HepG2 (cell line): ENCODE measurements around the gene STK32B. TPM values are rescaled to one million over a fixed set of nuclear protein-coding genes. Genes with fewer than 3 reads are reported as not detected.

Experiments used
- ATAC-seq: fragments of 200-7000 bp; cut with Tn5 transposase; 3 replicates; pipeline ENCODE4 v1.9.1; 2020; ENCODE audit warnings: mild to moderate bottlenecking, moderate library complexity
- BruUV-seq: library from RNA; stranded (reverse); fragments of 400-500 nt; replicated peaks from 2 replicates; lab custom pipeline; 2021; lab: Mats Ljungman, UMichigan
- CTCF ChIA-PET: fragments of 300-600 bp; formaldehyde crosslinking; extraction: SDS; loops from one replicate; lab custom pipeline; 2021; ENCODE audit warnings: low total read pairs, inconsistent platforms, low intra/inter-chr PET ratio; lab: Yijun Ruan, JAX
- POLR2A ChIA-PET: fragments of 350-600 bp; sonication (Branson Sonifier 250); formaldehyde crosslinking; loops from one replicate; lab custom pipeline; 2020; ENCODE audit warnings: antibody characterized with exemption, inconsistent platforms; lab: Yijun Ruan, JAX
- DNase-seq: peaks from one replicate; pipeline ENCODE4 v3.0.0-alpha.2; 2015; ENCODE audit warnings: low spot score
- FAIRE-seq: peaks from 3 replicates; lab custom pipeline; 2011; peaks lifted over from hg19 to GRCh38; lab: Jason Lieb, UNC
- H2AFZ ChIP-seq: one replicate; pipeline ENCODE4 v1.6.1; 2011; ENCODE audit warnings: low read length, inconsistent platforms
- H3K27ac ChIP-seq: fragments of 300-600 bp; 3 replicates; pipeline ENCODE4 v1.8.0; 2011; ENCODE audit warnings: mixed run types, mild to moderate bottlenecking, mixed read lengths, low read length, inconsistent platforms; ENCODE audit not compliant: insufficient read depth; ENCODE audit errors: extremely low read length
- H3K27me3 ChIP-seq, 2 experiments: fragments of 200-600 bp in 1 of 2; 2 replicates in 1 of 2; 3 replicates in 1 of 2; pipeline versions ENCODE4 v1.6.0 to v1.8.0; 2011; ENCODE audit warnings: low read length in 2 of 2, mild to moderate bottlenecking in 2 of 2, moderate library complexity in 2 of 2, inconsistent platforms in 1 of 2; ENCODE audit not compliant: insufficient read depth in 2 of 2, control insufficient read depth in 1 of 2
- H3K36me3 ChIP-seq, 2 experiments: fragments of 200-600 bp in 1 of 2; replicated peaks in 1 of 2; 2 replicates in 1 of 2; 3 replicates in 1 of 2; pipeline versions ENCODE4 v1.5.1 to v1.8.0; 2011; ENCODE audit warnings: low read length in 2 of 2, inconsistent platforms in 1 of 2; ENCODE audit not compliant: insufficient read depth in 2 of 2, control insufficient read depth in 1 of 2
- H3K4me1 ChIP-seq: 2 replicates; pipeline ENCODE4 v1.5.1; 2012; ENCODE audit warnings: low read length, inconsistent platforms; ENCODE audit not compliant: insufficient read depth
- H3K4me2 ChIP-seq: 2 replicates; pipeline ENCODE4 v1.6.0; 2011; ENCODE audit warnings: low read depth, low read length, inconsistent platforms
- H3K4me3 ChIP-seq, 3 experiments: fragments of 200-600 bp in 1 of 3; sonication (generic), shearing (Covaris generic) in 1 of 3; replicated peaks in 1 of 3; 2 replicates each; pipeline ENCODE4 v1.5.1; 2011 to 2016; ENCODE audit warnings: low read length in 3 of 3, inconsistent platforms in 2 of 3, low read depth in 2 of 3, mild to moderate bottlenecking in 2 of 3, control low read depth in 1 of 3, mixed read lengths in 1 of 3; ENCODE audit not compliant: insufficient read depth in 1 of 3
- H3K79me2 ChIP-seq: one replicate; pipeline ENCODE4 v1.6.1; 2011; ENCODE audit warnings: low read length, inconsistent platforms; ENCODE audit not compliant: insufficient read depth
- H3K9ac ChIP-seq: 2 replicates; pipeline ENCODE4 v1.6.0; 2011; ENCODE audit warnings: mild to moderate bottlenecking, low read depth, low read length, inconsistent platforms; ENCODE audit not compliant: insufficient read depth
- H3K9me3 ChIP-seq: 2 replicates; pipeline ENCODE4 v1.5.1; 2012; ENCODE audit warnings: mild to moderate bottlenecking, low read length
- H4K20me1 ChIP-seq: 2 replicates; pipeline ENCODE4 v1.6.0; 2011; ENCODE audit warnings: inconsistent platforms, mild to moderate bottlenecking, low read length, moderate library complexity; ENCODE audit not compliant: insufficient read depth
- BORCS8-MEF2B ChIP-seq: sonication (generic); formaldehyde crosslinking; IDR thresholded peaks from 2 replicates; pipeline ENCODE4 v1.8.0; 2022; ENCODE audit warnings: mild to moderate bottlenecking, missing genetic modification reagents
- CBFB ChIP-seq: sonication (generic); formaldehyde crosslinking; IDR thresholded peaks from 2 replicates; pipeline ENCODE4 v1.4.0; 2020; ENCODE audit warnings: missing genetic modification reagents
- EED ChIP-seq: sonication (generic); formaldehyde crosslinking; IDR thresholded peaks from 2 replicates; pipeline ENCODE4 v1.5.0; 2020; ENCODE audit warnings: mild to moderate bottlenecking, missing genetic modification reagents
- FOXK2 ChIP-seq: fragments of 450-650 bp; IDR thresholded peaks from 2 replicates; pipeline ENCODE4 v1.6.1; 2016
- GPBP1L1 ChIP-seq: sonication (generic); formaldehyde crosslinking; IDR thresholded peaks from 2 replicates; pipeline ENCODE4 v1.5.0; 2020; ENCODE audit warnings: mild to moderate bottlenecking, missing genetic modification reagents
- SAP130 ChIP-seq: IDR thresholded peaks from 2 replicates; pipeline ENCODE4 v1.6.1; 2016; ENCODE audit warnings: low read depth
- SMAD9 ChIP-seq: sonication (generic); formaldehyde crosslinking; IDR thresholded peaks from 2 replicates; pipeline ENCODE4 v1.5.1; 2020; ENCODE audit warnings: mild to moderate bottlenecking, missing genetic modification reagents
- ZNF121 ChIP-seq: sonication (generic); formaldehyde crosslinking; IDR thresholded peaks from 2 replicates; pipeline ENCODE4 v1.5.0; 2020; ENCODE audit warnings: mild to moderate bottlenecking, missing genetic modification reagents
- ZNF343 ChIP-seq: sonication (generic); formaldehyde crosslinking; IDR thresholded peaks from 2 replicates; pipeline ENCODE4 v1.4.0; 2020; ENCODE audit warnings: mild to moderate bottlenecking, missing genetic modification reagents
- ZNF737 ChIP-seq: sonication (generic); formaldehyde crosslinking; IDR thresholded peaks from 2 replicates; pipeline ENCODE4 v1.5.0; 2020; ENCODE audit warnings: missing genetic modification reagents, mild to moderate bottlenecking, borderline replicate concordance
- ZNF749 ChIP-seq: sonication (generic); formaldehyde crosslinking; IDR thresholded peaks from 2 replicates; pipeline ENCODE4 v1.8.0; 2022; ENCODE audit warnings: mild to moderate bottlenecking, missing genetic modification reagents, moderate library complexity, borderline replicate concordance
- ZNF891 ChIP-seq: sonication (generic); formaldehyde crosslinking; IDR thresholded peaks from 2 replicates; pipeline ENCODE4 v1.5.0; 2020; ENCODE audit warnings: mild to moderate bottlenecking, missing genetic modification reagents
- WGBS: methylation state at CpG from one replicate; pipeline ENCODE4 v1.1.6; 2017; ENCODE audit warnings: low lambda C conversion rate; 5-methylcytosine and 5-hydroxymethylcytosine counted together
- in situ Hi-C: cut with HindIII; loops from 2 replicates; pipeline ENCODE4 v1.10.0; 2017; ENCODE audit warnings: low pct_unique_long_range_greater_than_20kb; ENCODE audit not compliant: extremely low pct_ligation_motif_present
- intact Hi-C: fragments of 100-400 bp; cut with micrococcal nuclease; formaldehyde crosslinking; loops from one replicate; pipeline ENCODE4 v1.10.0; 2022; ENCODE audit not compliant: unreplicated experiment
- polyA plus RNA-seq, 8 experiments: library from polyadenylated mRNA; depleted of rRNA in 3 of 8; stranded (reverse) in 7 of 8; unstranded in 1 of 8; fragments of >200 nt; fragmentation: Illumina TruSeq in 4 of 8; extraction: Trizol in 4 of 8; gene quantifications; 2 replicates each; pipeline versions ENCODE4 v1.2.1 to v1.2.3, GENCODE V29; 2011 to 2016; ENCODE audit warnings: low read depth in 4 of 8, missing spikeins in 1 of 8, mixed read lengths in 1 of 8; ENCODE audit not compliant: insufficient read depth in 1 of 8
- total RNA-seq, 5 experiments: library from RNA; depleted of rRNA; stranded (reverse); fragments of >200 nt; fragmentation: Illumina TruSeq; extraction: Trizol; gene quantifications; 2 replicates each; pipeline ENCODE4 v1.2.3, GENCODE V29; 2016; ENCODE audit warnings: low read depth in 1 of 5

The STK32B gene
- total and polyA plus RNA-seq, 2 of the 13 experiments (the other 11 are each of a cell fraction or from before 2014, with no cell fraction given), result not detected

DNA sequence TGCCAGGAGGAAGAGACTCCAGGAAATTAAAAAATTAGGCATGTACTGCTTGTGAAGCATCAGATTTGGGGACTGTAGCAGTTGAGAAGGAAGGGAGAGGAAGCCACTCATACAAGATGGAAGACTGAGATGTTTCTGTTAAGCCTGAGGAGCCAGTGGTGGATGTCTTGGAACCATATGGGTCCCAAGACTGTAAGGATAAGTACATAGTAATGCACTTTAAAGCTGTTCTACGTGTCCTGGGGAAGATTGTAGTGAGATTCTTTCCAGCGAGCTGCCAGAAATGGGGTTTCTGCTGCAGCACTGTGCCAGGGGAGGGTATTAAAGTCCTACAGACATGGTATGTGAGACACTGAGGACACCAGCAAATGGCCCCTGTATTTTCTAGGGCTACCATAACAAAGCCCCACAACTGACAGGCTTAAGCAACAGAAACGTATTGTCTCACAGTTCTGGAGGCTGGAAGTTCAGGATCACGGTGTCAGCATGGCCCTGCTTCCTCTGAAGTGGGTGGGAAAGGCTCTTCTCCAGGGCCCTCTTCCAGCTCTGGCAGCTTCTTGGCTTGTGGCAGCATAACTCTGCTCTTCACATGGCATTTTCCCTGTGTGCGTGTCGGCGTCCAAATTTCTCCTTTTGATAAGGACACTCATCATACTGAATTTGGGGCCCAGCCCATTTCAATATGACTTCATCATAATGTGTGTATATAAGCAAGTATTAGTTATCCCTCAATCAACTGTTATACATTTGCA is 352.6 kb downstream of the STK32B start:
- Histone ChIP-seq H2AFZ (no peak overlapping the region), H3K27me3 (0 out of 5 replicates have a peak, but pooled peaks cover 0 to 2% of the 10 kb centered on the region in 2 experiments), H3K79me2 (no peaks in the 10 kb centered on the region), H3K4me1 (no peaks in the 10 kb centered on the region), H3K9ac (no peak overlapping the region), H4K20me1 (no peaks in the 10 kb centered on the region), H3K4me2 (no peak overlapping the region), H3K9me3 (no peaks in the 10 kb centered on the region; the same call in 1 of the 2 replicates), H3K4me3 (no peak overlapping the region), H3K27ac (no peak overlapping the region), H3K36me3 (no peaks in the 10 kb centered on the region)
- no peak for TF ChIP-seq BORCS8-MEF2B (CRISPR knock-in tag)
- no peak for TF ChIP-seq ZNF737 (CRISPR knock-in tag)
- TF ChIP-seq SMAD9 (CRISPR knock-in tag), result no peak
- TF ChIP-seq SAP130 (CRISPR knock-in tag), result no peak
- TF ChIP-seq CBFB (CRISPR knock-in tag), result no peak
- no peak for TF ChIP-seq ZNF749
- TF ChIP-seq ZNF891, result no peak
- TF ChIP-seq GPBP1L1 (CRISPR knock-in tag), result no peak
- TF ChIP-seq ZNF343 (CRISPR knock-in tag), result no peak
- no peak for TF ChIP-seq ZNF121 (CRISPR knock-in tag)
- no peak for TF ChIP-seq FOXK2
- TF ChIP-seq EED (CRISPR knock-in tag), result no peak
- BruUV-seq, result no TSS peak
- ATAC-seq (no peak), DNase-seq (no peak), FAIRE-seq (no peak)
- CTCF ChIA-PET, result no interaction called here
- intact Hi-C loops, result no loop called here
- in situ Hi-C loops, result no loop called here
- 23% methylated on average over 7 of the region's 7 CpGs for WGBS
- POLR2A ChIA-PET, result no interaction called here
